ENCODE results near the gene PBX3.

- TF ChIP-seq CTCF (IDR thresholded peaks at IDR 0.05), result no peak
- no peak for TF ChIP-seq POLR2A (IDR thresholded peaks at IDR 0.05)
Measured at GRCh38 chr9:125748446-125749099, 1.4 kb downstream of the PBX3 start.
